Hepatocyte (in vitro differentiated cells): ENCODE data around the gene C1R. TPM values are rescaled to one million over a fixed set of nuclear protein-coding genes. Genes with fewer than 3 reads are reported as not detected.

Experiments used
- DNase-seq: peaks from one replicate; pipeline ENCODE4 v3.0.0-alpha.2; 2016; ENCODE audit warnings: low spot score
- H2AFZ ChIP-seq: fragments of 200-600 bp; sonication (generic); 2 replicates; pipeline ENCODE4 v1.6.0; 2016; ENCODE audit warnings: antibody characterized with exemption, mild to moderate bottlenecking
- H3K27ac ChIP-seq: fragments of 200-600 bp; sonication (generic); 2 replicates; pipeline ENCODE4 v1.5.1; 2016; ENCODE audit warnings: mild to moderate bottlenecking
- H3K27me3 ChIP-seq: fragments of 200-600 bp; sonication (generic); 2 replicates; pipeline ENCODE4 v1.6.1; 2016
- H3K36me3 ChIP-seq: fragments of 200-600 bp; sonication (generic); replicated peaks from 2 replicates; pipeline ENCODE4 v1.5.1; 2016; ENCODE audit warnings: low read depth; ENCODE audit not compliant: insufficient read depth
- H3K4me1 ChIP-seq: fragments of 200-600 bp; sonication (generic); 2 replicates; pipeline ENCODE4 v1.5.1; 2016; ENCODE audit warnings: mild to moderate bottlenecking, moderate library complexity; ENCODE audit not compliant: insufficient read depth
- H3K4me2 ChIP-seq: fragments of 200-600 bp; sonication (generic); 2 replicates; pipeline ENCODE4 v1.6.0; 2016
- H3K4me3 ChIP-seq: fragments of 200-600 bp; sonication (generic); 2 replicates; pipeline ENCODE4 v1.5.1; 2016; ENCODE audit warnings: mild to moderate bottlenecking
- H3K79me2 ChIP-seq: fragments of 200-600 bp; sonication (generic); 2 replicates; pipeline ENCODE4 v1.6.0; 2017; ENCODE audit warnings: mild to moderate bottlenecking
- H3K9me2 ChIP-seq: fragments of 200-600 bp; sonication (generic); replicated peaks from 2 replicates; pipeline ENCODE4 v1.6.0; 2017; ENCODE audit warnings: mild to moderate bottlenecking; ENCODE audit not compliant: insufficient read depth
- H3K9me3 ChIP-seq: fragments of 200-600 bp; sonication (generic); 2 replicates; pipeline ENCODE4 v1.5.1; 2016; ENCODE audit warnings: low read depth, mild to moderate bottlenecking
- H4K20me1 ChIP-seq: fragments of 200-600 bp; sonication (generic); 2 replicates; pipeline ENCODE4 v1.6.0; 2016; ENCODE audit warnings: mild to moderate bottlenecking; ENCODE audit not compliant: insufficient read depth, poor library complexity, severe bottlenecking
- EZH2 ChIP-seq: fragments of 200-600 bp; sonication (generic); IDR thresholded peaks from 2 replicates; pipeline ENCODE4 v1.6.1; 2016; ENCODE audit warnings: antibody characterized with exemption, mild to moderate bottlenecking, borderline replicate concordance
- EZH2phosphoT487 ChIP-seq: fragments of 200-600 bp; sonication (generic); IDR thresholded peaks from one replicate; pipeline ENCODE4 v1.6.1; 2018; ENCODE audit warnings: antibody characterized with exemption, mild to moderate bottlenecking, low read depth, moderate library complexity; ENCODE audit not compliant: unreplicated experiment, severe bottlenecking
- WGBS: methylation state at CpG from one replicate; pipeline ENCODE4 v1.1.6; 2016; ENCODE audit warnings: low lambda C conversion rate; ENCODE audit errors: missing lambda C conversion rate; 5-methylcytosine and 5-hydroxymethylcytosine counted together
- polyA plus RNA-seq: library from polyadenylated mRNA; unstranded; fragments of >200 nt; fragmentation: Nextera tagmentation; extraction: Ambion mirVana; gene quantifications from 2 replicates; pipeline ENCODE4 v1.2.1, GENCODE V29; 2016
- total RNA-seq: library from RNA; depleted of rRNA; stranded (reverse); fragments of >200 nt; gene quantifications from 2 replicates; pipeline ENCODE4 v1.2.3, GENCODE V29; 2014
- TF ChIP-seq, protein P1 (sequence below): fragments of 200-600 bp; sonication (generic); IDR thresholded peaks from 2 replicates; pipeline ENCODE4 v1.5.1; 2016; ENCODE audit warnings: antibody characterized with exemption, mild to moderate bottlenecking; ENCODE audit not compliant: poor library complexity

The C1R gene
- total and polyA plus RNA-seq, 2 experiments from 2014 or later, result 80.1 to 89.6 TPM

DNA sequence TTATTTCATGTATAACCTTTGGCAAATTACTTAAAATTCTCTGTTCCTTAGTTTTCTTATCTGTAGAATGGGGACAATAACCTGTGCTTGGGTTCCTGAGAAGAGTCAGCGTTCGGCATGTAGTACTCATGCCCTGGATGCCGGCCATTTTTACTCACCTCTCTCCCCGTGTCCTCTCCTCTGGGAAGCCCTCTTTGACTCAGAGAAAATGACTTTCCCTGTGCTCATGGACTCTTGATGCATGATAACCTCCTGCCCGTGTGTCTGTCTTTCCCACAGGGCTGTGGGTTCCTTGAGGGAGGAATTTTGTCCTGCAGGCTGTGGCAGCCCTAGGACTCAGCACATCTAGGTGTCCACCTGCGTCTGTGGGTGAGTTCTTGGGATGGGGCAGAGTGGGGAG lies 22.6 kb upstream of the C1R start:
- Histone ChIP-seq H3K4me3 (no peak overlapping the region), H2AFZ (no peak overlapping the region), H3K9me2 (no peaks in the 10 kb centered on the region), H3K9me3 (no peaks in the 10 kb centered on the region), H3K79me2 (peaks cover 11% of the 10 kb centered on the region), H3K27ac (no peak overlapping the region), H3K36me3 (no peaks in the 10 kb centered on the region), H4K20me1 (no peaks in the 10 kb centered on the region), H3K27me3 (no peaks in the 10 kb centered on the region), H3K4me2 (no peak overlapping the region), H3K4me1 (peaks cover 4% of the 10 kb centered on the region)
- no peak for DNase-seq
- TF ChIP-seq, protein P1, sequence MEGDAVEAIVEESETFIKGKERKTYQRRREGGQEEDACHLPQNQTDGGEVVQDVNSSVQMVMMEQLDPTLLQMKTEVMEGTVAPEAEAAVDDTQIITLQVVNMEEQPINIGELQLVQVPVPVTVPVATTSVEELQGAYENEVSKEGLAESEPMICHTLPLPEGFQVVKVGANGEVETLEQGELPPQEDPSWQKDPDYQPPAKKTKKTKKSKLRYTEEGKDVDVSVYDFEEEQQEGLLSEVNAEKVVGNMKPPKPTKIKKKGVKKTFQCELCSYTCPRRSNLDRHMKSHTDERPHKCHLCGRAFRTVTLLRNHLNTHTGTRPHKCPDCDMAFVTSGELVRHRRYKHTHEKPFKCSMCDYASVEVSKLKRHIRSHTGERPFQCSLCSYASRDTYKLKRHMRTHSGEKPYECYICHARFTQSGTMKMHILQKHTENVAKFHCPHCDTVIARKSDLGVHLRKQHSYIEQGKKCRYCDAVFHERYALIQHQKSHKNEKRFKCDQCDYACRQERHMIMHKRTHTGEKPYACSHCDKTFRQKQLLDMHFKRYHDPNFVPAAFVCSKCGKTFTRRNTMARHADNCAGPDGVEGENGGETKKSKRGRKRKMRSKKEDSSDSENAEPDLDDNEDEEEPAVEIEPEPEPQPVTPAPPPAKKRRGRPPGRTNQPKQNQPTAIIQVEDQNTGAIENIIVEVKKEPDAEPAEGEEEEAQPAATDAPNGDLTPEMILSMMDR, result no peak
- TF ChIP-seq EZH2, result no peak
- no peak for TF ChIP-seq EZH2phosphoT487
- WGBS, result 94% methylated on average over 6 of the region's 6 CpGs

DNA sequence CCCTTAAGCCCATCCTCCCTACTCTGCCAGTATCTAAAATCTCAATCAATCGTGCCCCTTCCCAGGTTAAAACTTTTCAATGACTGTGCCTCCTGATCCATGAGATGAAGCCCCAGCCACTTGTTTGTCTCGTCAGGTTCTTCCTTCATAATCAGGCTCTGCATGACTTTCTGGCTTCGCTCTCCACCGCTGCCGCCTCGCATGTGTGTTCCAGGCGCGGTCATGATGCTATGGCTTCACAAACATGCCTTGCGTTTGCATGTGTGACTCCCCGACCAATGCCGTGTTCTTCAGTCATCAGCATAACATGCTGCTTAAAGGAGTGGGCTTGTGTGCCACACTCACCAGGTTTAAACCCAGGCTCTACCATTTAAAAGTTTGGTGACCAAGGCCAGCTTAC lies 21.8 kb upstream of the C1R start:
- Histone ChIP-seq H3K9me2 (no peaks in the 10 kb centered on the region), H3K79me2 (peaks cover 17% of the 10 kb centered on the region), H3K27me3 (no peaks in the 10 kb centered on the region), H3K9me3 (no peaks in the 10 kb centered on the region), H3K4me2 (no peak overlapping the region), H3K4me3 (no peak overlapping the region), H2AFZ (no peak overlapping the region), H3K36me3 (no peaks in the 10 kb centered on the region), H3K4me1 (peaks cover 9% of the 10 kb centered on the region), H4K20me1 (no peaks in the 10 kb centered on the region), H3K27ac (no peak overlapping the region)
- no peak for DNase-seq
- TF ChIP-seq, protein P1, result no peak
- TF ChIP-seq EZH2phosphoT487 (no peak), EZH2 (no peak)
- WGBS, result 95% methylated on average over 11 of the region's 11 CpGs

DNA sequence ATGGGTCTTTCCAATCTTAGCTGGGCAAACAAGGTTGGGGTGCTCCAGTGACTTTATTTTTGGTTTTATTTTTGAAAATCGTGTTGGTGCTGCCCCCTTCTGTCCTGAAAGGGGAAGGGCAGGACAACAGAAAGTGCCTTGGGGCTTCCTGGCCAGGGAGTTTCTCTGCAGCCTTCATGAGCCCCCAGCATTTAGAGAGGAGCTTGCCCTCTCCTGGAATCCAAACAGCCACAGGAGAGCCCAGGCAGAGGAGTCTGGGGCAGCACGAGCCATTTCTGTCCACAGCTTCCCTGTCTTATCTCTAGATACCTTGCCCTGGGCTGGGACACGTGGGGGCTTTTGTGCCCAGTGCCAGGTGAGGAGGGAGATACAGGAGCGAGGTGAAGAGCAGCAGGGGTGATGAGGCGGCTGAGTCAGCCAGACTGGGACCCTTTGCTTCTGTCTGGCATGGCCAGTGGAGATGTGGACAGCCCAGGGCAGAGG lies 21.2 kb upstream of the C1R start:
- H3K79me2 ChIP-seq, result peaks cover 17% of the 10 kb centered on the region
- TF ChIP-seq, protein P1, result peak; percentile 76
- no peak for TF ChIP-seq EZH2phosphoT487
- peaks cover 9% of the 10 kb centered on the region for H3K4me1 ChIP-seq
- no peak overlapping the region for H2AFZ ChIP-seq
- H3K4me3 ChIP-seq, result no peak overlapping the region
- no peak overlapping the region for H3K27ac ChIP-seq
- no peaks in the 10 kb centered on the region for H4K20me1 ChIP-seq
- H3K9me2 ChIP-seq, result no peaks in the 10 kb centered on the region
- no peaks in the 10 kb centered on the region for H3K36me3 ChIP-seq
- WGBS, result 54% methylated on average over 5 of the region's 5 CpGs
- H3K4me2 ChIP-seq, result peak overlapping the region; percentile 12
- DNase-seq, result peak; percentile 44
- H3K27me3 ChIP-seq, result no peaks in the 10 kb centered on the region
- no peaks in the 10 kb centered on the region for H3K9me3 ChIP-seq

DNA sequence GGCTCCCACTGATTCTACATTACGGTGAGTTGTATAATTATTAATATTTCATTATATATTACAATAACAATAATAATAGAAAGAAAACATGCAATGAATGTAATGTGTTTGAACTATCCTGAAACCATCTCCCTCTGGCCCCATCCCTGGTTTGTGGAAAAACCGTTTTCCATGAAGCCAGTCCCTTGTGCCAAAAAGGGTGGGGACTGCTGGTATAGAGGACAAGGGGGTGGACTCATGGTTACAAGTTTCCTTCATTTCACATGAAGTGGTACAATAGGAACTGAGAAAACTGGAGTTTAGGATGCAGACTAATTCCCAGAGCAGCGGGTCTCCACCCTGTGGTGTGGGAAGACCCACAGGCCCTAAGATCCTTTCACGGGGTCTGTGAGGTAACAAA lies 19.8 kb upstream of the C1R start:
- Histone ChIP-seq H2AFZ (no peak overlapping the region), H3K27me3 (no peaks in the 10 kb centered on the region), H3K27ac (no peak overlapping the region), H3K9me3 (no peaks in the 10 kb centered on the region), H3K4me3 (no peak overlapping the region), H3K4me2 (no peak overlapping the region), H3K79me2 (peaks cover 25% of the 10 kb centered on the region), H3K36me3 (no peaks in the 10 kb centered on the region), H3K4me1 (peaks cover 13% of the 10 kb centered on the region), H4K20me1 (no peaks in the 10 kb centered on the region), H3K9me2 (no peaks in the 10 kb centered on the region)
- no peak for DNase-seq
- 92% methylated on average over 4 of the region's 4 CpGs for WGBS
- TF ChIP-seq EZH2phosphoT487 (no peak), EZH2 (no peak)
- TF ChIP-seq, protein P1, result no peak
